HG03575 (cell line): ENCODE results near the gene BEST1.
"Not testable (repeated sequence)": the region's sequence is repeated elsewhere in the genome, so short reads cannot be mapped to it uniquely, and the experiment has no call there.

ENCODE experiments used
- ATAC-seq: cut with Tn5 transposase; IDR thresholded peaks from one replicate; pipeline ENCODE4 v1.9.1; 2021; ENCODE audit not compliant: unreplicated experiment, insufficient number of reproducible peaks, low FRiP score; ENCODE audit errors: extremely low read depth

The BEST1 gene

DNA sequence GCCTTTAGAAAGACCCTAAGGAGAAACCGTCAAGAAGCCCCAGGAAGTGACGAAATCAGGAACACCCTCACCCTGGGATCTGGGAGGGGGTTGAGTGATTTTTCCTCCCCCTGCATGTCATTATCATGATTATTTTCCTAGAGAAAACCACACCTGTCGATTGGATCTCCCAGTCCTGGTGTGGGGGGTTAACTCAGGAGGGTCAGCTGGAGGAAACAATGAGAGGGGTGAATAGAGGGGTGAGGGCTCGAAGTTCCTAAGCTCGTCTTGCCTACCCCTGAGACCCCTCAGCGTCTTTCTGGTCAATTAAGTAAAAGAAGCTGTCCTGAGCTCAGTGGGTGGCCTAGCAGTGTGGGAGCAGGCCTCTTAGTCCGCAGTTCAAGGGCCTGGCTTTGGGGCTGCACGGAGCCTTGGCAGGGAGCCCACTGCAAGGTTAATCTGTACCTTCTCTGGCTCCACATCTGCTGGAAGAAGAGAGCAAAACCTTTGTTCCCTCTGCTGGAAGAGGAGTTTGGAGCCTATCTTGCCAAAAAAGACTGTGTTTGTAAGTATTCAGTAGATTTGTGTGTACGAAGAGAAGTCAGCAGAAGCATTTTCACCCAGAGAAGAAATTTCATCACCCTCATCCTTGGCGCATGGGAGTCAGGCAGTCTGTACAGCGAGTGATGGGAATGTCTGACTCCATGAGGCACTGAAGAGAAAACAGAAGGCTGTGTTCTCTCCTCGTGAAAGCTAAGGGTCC, 51.5 kb downstream of the BEST1 start:
- no peak for ATAC-seq

DNA sequence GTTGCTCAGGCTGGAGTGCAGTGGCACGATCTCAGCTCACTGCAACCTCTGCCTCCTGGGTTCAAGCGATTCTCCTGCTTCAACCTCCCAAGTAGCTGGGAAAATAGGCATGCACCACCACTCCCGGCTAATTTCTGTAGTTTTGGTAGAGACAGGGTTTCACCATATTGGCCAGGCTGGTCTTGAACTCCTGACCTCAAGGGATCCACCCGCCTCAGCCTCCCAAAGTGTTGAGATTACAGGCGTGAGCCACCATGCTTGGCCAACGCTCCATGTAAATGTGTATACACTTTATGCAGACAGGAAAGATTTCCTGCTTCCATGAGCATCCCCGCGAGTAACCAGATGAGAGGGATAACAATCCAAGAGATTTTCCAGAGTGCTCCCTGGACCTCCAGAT, 52.1 kb downstream of the BEST1 start:
- not testable (repeated sequence) for ATAC-seq

DNA sequence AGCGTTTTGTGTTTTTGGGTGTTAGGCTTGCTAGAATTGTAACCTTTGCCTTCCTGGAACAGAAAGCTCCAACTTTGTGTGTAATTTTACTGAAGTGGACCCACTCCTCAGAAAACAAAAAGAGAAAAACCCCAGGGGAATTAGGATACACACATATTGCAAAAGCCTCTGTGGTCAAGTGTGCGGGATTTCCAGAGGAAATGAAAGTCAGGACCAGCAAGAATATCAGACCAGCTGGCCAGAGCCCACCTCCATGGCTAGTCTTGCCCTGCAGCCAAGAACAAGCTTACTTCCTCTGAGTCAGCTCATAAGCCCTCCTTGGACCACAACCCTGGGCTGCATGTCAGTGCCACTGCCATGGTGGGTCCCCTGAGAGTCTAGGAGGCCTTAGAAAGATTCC, 54.3 kb downstream of the BEST1 start:
- no peak for ATAC-seq

DNA sequence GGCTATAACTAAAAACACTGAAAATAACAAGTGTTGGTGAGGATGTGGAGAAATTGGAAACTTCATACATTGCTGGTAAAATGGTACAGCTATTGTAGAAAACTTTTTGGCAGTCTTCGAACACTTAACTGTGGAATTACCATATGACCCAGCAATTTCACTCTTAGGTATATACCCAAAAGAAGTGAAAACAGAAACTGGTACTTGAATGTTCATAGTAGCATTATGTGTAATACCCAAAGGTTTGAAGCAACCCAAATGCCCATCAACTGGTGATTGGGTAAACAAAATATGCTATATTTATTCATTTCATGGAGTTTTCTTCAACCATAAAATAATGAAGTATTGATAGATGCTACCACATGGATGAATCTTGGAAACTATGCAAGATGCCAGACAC, 58.0 kb downstream of the BEST1 start:
- no peak for ATAC-seq

DNA sequence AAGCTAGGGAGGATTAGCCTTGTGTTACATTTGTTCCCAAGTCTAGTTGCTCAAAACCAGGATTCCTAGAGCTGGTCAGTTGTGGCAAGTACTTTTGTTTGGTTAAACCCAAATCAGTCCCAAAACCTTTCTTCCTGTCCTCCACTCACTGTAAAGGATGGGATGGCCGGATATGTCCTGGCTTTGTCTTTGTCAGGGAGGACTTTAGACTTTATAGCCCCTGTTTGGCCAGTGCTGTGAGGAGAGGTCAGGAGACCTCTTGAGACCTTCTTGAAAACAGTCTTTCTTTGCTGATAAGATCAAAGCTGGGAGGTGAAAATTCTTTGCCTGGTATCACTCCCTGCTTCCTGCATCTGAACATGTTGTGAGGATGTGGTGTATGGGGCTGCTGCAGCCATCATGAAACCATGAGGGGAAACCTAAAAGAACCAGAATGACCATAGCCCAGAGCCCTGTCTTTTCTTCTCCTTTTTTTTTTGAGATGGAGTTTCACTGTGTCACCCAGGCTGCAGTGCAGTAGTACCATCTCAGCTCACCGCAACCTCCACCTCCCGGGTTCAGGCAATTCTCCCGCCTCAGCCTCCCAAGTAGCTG, 60.9 kb downstream of the BEST1 start:
- ATAC-seq, result no peak

DNA sequence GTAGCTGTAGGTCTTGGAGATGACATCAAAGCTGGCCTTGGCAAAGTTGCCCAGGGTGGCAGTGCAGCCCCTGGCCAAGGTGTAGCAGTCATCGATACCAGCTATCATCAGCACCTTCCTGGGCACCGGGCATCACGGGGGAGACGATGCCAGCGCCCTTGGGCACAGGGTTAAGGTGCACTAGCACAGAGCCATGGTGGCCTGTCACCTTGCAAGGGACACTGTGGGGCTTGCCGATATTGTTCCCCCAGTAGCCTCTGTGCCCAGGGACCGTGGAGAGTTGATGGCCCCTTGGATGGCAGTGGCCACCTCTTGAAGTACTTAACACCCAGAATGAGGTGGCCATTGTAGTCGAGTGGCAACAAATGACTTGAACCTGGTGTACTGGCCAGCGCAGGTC, 61.7 kb downstream of the BEST1 start:
- no peak for ATAC-seq

DNA sequence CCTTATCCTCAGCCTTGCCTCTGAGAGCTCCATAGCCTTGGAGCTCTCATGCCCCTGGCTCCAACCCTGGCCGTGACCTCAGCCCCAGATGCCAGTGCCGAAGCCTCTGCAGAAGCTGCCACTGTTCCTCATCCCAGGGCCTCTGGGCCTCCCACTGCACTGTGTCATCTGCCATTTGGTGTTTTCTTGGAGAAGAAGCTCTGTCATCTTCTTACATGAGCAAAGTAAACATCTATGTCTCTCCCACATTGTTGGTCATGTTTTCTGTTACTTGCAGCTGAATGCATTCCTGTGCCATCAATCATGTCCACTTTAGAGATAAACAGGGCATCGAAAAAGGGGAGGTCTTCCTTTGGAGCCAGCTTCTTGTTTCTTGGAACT, 62.3 kb downstream of the BEST1 start:
- ATAC-seq, result no peak

DNA sequence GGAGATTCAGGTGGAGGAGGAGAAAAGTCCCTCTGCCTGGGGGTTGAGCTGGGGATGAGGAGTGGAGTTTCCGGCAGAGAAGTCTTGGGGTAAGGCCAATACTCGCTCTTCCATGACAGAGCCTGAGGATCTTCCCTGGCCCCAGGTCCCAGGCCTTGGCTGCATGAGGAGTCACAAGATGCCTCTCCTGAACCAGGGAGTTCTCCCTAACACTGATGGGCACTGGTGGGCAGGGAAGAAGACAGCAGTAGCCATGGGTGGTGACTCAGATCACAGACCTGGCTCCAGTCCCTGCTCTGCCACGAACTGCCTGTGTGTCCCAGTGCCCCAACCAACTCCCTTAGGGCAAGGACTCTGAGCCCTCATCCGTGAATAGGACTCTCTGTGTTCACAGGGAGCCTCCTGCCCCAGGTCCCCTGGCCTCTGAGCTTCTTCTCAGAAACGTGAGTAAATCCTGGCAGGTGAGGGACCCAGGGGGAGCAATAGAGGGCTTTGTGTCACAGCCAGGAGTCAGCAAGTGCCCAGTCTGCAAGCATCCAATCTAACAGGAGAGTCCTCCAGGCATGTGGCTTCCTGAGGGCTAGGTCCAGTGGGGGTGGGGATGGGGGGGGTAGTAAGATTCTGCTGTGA, 62.8 kb downstream of the BEST1 start:
- no peak for ATAC-seq
